ENCODE results near the gene RAB25.

The RAB25 gene

DNA sequence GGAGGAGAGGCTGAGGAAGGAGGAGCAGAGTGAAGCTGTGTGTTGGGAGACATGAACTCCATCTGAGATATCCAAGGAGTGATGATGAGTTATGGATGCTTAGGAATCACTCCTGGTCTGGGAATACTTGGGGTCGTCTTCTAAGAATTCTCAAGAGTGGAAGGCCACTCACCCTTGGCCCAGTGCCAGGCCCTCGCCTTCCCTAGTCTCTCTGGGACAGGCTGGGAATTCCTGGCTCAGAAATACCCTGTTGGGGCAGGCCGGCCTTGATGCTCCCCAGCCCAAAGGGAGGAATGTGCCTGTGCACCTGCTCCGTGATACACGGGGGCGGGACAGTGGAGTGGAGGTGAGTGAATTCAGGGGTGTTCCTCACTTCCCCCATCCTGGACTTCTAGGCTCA, 40.9 kb downstream of the RAB25 start:
- Histone ChIP-seq H4K91ac (ENCODE audit: low read depth, low read length) (no peak overlapping the region), H2AK5ac (ENCODE audit: low read length) (no peak overlapping the region), H2BK120ac (ENCODE audit: insufficient read depth, low read length, poor library complexity) (no peak overlapping the region), H3K27me3 (ENCODE audit: insufficient read depth, low read length) (no peaks in the 10 kb centered on the region), H3K4me1 (ENCODE audit: control insufficient read depth in 1 of 2, insufficient read depth in 2 of 2, low read length in 2 of 2) (peaks cover 43 to 53% of the 10 kb centered on the region in 2 experiments), H3K79me1 (ENCODE audit: low read length) (peaks cover 39% of the 10 kb centered on the region), H3K4ac (ENCODE audit: low read depth, low read length) (peak overlapping the region; percentile 3), H3K4me2 (ENCODE audit: low read length) (no peak overlapping the region), H3K79me2 (ENCODE audit: control insufficient read depth, insufficient read depth, low read length, poor library complexity) (peaks cover 13% of the 10 kb centered on the region), H3K14ac (ENCODE audit: low read length) (no peak overlapping the region), H2BK5ac (ENCODE audit: low read depth, low read length, poor library complexity) (no peak overlapping the region), H3K4me3 (ENCODE audit: low read depth, low read length) (no peak overlapping the region), H4K8ac (ENCODE audit: low read depth, low read length) (no peak overlapping the region), H4K12ac (ENCODE audit: low read depth, low read length) (no peak overlapping the region), H3K23ac (ENCODE audit: low read length) (no peak overlapping the region), H2BK12ac (ENCODE audit: low read length) (no peak overlapping the region), H3K36me3 (ENCODE audit: control insufficient read depth in 1 of 2, insufficient read depth in 2 of 2, low read length in 2 of 2) (peaks cover 13 to 18% of the 10 kb centered on the region in 2 experiments), H3K18ac (ENCODE audit: low read length) (no peak overlapping the region), H3K9ac (ENCODE audit: low read length) (no peak overlapping the region), H3K9me3 (ENCODE audit: insufficient read depth, low read depth, low read length) (no peaks in the 10 kb centered on the region), H2AFZ (ENCODE audit: insufficient read depth, low read length, poor library complexity) (no peak overlapping the region), H3K27ac (ENCODE audit: low read depth, low read length) (no peak overlapping the region)
- WGBS (ENCODE audit: extremely low coverage, insufficient coverage, insufficient read length), result no CpG with 5 or more reads among the region's 6 CpGs
- DNase-seq, result no peak

DNA sequence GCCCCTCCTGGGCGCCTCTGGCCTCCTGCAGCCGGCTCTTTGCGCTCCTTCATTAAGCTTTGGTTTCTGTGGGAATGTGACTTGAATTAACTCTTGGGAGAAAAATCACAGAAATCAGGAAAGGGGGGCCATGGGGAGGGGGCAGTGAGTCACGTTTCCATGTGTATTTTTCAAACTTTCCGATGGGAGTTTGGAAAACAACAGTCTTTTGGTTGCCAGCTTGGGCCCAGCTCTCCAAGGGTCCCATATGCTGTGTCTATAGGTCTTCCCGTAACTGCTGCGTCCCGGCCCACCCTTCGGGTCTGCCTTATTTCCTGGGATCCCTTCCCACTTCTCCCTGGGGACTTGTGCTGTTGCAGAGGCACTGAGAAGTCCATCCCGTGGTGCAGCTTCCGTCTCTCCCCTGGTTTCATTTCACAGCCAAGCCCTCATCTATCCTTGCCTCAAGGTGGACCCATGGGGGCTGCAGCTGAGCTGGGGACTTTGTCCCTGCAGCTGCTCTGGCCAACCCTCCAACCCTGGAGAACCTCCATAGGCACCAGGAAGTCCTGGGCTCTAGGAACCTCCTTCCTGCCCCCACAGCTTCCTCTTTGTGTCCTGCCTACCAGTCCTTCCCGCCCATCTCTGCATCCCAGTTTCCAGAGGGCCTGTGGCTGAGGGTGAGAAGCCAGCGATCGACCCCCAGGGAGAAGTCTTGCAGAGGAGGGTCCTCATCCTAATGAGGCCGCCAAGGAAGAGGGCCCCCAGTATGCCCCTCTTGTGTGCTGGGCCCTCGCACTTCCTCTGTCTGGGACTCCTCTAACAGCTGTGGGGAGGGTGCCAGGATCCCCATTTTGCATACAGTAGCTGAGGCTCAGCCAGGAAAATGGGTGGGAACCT, 41.9 kb downstream of the RAB25 start:
- no CpG with 5 or more reads among the region's 16 CpGs for WGBS (ENCODE audit: extremely low coverage, insufficient coverage, insufficient read length)
- Histone ChIP-seq H2AFZ (ENCODE audit: insufficient read depth, low read length, poor library complexity) (no peak overlapping the region), H4K91ac (ENCODE audit: low read depth, low read length) (peak overlapping the region; percentile 95), H3K23ac (ENCODE audit: low read length) (no peak overlapping the region), H2AK5ac (ENCODE audit: low read length) (peak overlapping the region; percentile 11), H4K12ac (ENCODE audit: low read depth, low read length) (no peak overlapping the region), H3K18ac (ENCODE audit: low read length) (peak overlapping the region; percentile 43), H3K4me3 (ENCODE audit: low read depth, low read length) (no peak overlapping the region), H2BK5ac (ENCODE audit: low read depth, low read length, poor library complexity) (peak overlapping the region; percentile 23), H3K9me3 (ENCODE audit: insufficient read depth, low read depth, low read length) (no peaks in the 10 kb centered on the region), H3K36me3 (ENCODE audit: control insufficient read depth in 1 of 2, insufficient read depth in 2 of 2, low read length in 2 of 2) (peaks cover 3 to 10% of the 10 kb centered on the region in 2 experiments), H2BK12ac (ENCODE audit: low read length) (peak overlapping the region; percentile 23), H3K4me1 (ENCODE audit: control insufficient read depth in 1 of 2, insufficient read depth in 2 of 2, low read length in 2 of 2) (peaks cover 49 to 57% of the 10 kb centered on the region in 2 experiments), H3K79me1 (ENCODE audit: low read length) (peaks cover 39% of the 10 kb centered on the region), H4K8ac (ENCODE audit: low read depth, low read length) (peak overlapping the region; percentile 22), H2BK120ac (ENCODE audit: insufficient read depth, low read length, poor library complexity) (peak overlapping the region; percentile 13), H3K27me3 (ENCODE audit: insufficient read depth, low read length) (no peaks in the 10 kb centered on the region), H3K27ac (ENCODE audit: low read depth, low read length) (peak overlapping the region; percentile 78), H3K14ac (ENCODE audit: low read length) (peak overlapping the region; percentile 14), H3K9ac (ENCODE audit: low read length) (no peak overlapping the region), H3K4ac (ENCODE audit: low read depth, low read length) (peak overlapping the region; percentile 54), H3K79me2 (ENCODE audit: control insufficient read depth, insufficient read depth, low read length, poor library complexity) (peaks cover 11% of the 10 kb centered on the region), H3K4me2 (ENCODE audit: low read length) (no peak overlapping the region)
- DNase-seq, result no peak

DNA sequence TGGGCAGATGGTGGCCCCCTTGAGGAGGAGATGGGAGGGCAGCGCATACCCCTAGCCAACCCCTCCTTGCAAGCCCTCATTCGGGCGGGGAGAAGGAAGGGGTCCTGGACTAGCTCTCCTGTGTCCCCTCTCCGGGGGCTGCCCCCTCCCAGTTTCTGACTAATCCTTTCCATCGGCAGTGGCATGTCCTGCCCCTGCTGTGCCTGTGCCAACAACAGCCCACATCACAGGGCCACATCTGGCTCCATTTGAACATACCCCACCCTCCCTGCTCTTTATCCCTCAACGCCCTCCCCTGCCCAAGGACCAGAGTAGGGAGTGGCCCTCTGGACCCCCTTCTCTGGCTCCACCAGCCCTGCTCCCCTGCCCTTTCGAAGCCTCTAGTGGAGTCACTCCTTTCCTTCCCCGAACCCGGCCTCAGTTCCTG, 42.6 kb downstream of the RAB25 start:
- Histone ChIP-seq H3K14ac (ENCODE audit: low read length) (peak overlapping the region; percentile 38), H3K4ac (ENCODE audit: low read depth, low read length) (peak overlapping the region; percentile 54), H3K36me3 (ENCODE audit: control insufficient read depth in 1 of 2, insufficient read depth in 2 of 2, low read length in 2 of 2) (peaks cover 3 to 7% of the 10 kb centered on the region in 2 experiments), H3K79me1 (ENCODE audit: low read length) (peaks cover 39% of the 10 kb centered on the region), H3K23ac (ENCODE audit: low read length) (no peak overlapping the region), H3K79me2 (ENCODE audit: control insufficient read depth, insufficient read depth, low read length, poor library complexity) (peaks cover 11% of the 10 kb centered on the region), H2BK120ac (ENCODE audit: insufficient read depth, low read length, poor library complexity) (peak overlapping the region; percentile 84), H3K9me3 (ENCODE audit: insufficient read depth, low read depth, low read length) (no peaks in the 10 kb centered on the region), H4K12ac (ENCODE audit: low read depth, low read length) (peak overlapping the region; percentile 9), H2AK5ac (ENCODE audit: low read length) (peak overlapping the region; percentile 36), H2BK5ac (ENCODE audit: low read depth, low read length, poor library complexity) (peak overlapping the region; percentile 23), H3K9ac (ENCODE audit: low read length) (no peak overlapping the region), H2AFZ (ENCODE audit: insufficient read depth, low read length, poor library complexity) (no peak overlapping the region), H4K91ac (ENCODE audit: low read depth, low read length) (peak overlapping the region; percentile 95), H3K27me3 (ENCODE audit: insufficient read depth, low read length) (no peaks in the 10 kb centered on the region), H4K8ac (ENCODE audit: low read depth, low read length) (peak overlapping the region; percentile 52), H3K27ac (ENCODE audit: low read depth, low read length) (peak overlapping the region; percentile 78), H3K4me1 (ENCODE audit: control insufficient read depth in 1 of 2, insufficient read depth in 2 of 2, low read length in 2 of 2) (peaks cover 52 to 60% of the 10 kb centered on the region in 2 experiments), H2BK12ac (ENCODE audit: low read length) (peak overlapping the region; percentile 67), H3K18ac (ENCODE audit: low read length) (peak overlapping the region; percentile 67), H3K4me2 (ENCODE audit: low read length) (peak overlapping the region; percentile 24), H3K4me3 (ENCODE audit: low read depth, low read length) (no peak overlapping the region)
- WGBS (ENCODE audit: extremely low coverage, insufficient coverage, insufficient read length), result no CpG with 5 or more reads among the region's 9 CpGs
- DNase-seq, result no peak

DNA sequence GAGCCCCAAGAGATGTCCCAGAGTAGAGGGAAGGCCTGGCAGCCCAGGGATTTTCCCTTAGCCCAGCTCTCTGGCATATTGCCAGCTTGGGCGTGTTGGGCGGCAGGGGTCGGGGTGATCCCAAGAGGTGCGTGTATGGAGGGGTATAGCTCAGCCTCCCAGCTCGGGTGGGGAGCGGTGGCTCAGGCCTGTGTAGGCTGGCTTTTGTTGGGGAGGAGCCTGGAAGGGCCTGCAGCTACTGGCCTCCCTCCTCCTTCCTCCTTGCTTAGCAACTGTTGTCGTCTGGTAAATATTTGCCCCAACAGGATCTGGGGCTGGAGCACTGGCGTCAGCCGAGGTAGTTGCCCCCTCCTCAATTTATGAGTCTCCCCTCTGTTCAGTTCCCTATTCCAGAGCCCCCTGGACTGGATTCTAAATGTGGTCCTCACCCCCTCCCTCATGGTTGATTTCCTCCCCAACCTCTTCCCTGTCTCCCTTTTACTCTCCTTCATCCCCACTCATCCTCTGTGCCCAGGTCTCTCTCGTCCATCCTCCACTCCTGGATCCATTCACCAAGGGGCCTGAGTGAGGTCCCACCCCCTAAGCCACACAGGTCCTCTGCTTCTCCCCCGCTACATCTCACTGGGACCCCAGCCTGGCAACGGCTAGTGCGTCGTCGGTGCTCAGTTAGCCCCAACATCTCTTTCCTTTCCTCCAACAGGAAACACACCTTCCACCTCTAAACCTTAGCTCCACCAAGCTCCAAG, 43.3 kb downstream of the RAB25 start:
- Histone ChIP-seq H3K79me1 (ENCODE audit: low read length) (peaks cover 41% of the 10 kb centered on the region), H3K79me2 (ENCODE audit: control insufficient read depth, insufficient read depth, low read length, poor library complexity) (peaks cover 13% of the 10 kb centered on the region), H4K91ac (ENCODE audit: low read depth, low read length) (peak overlapping the region; percentile 95), H3K4ac (ENCODE audit: low read depth, low read length) (peak overlapping the region; percentile 24), H3K14ac (ENCODE audit: low read length) (peak overlapping the region; percentile 38), H3K4me3 (ENCODE audit: low read depth, low read length) (no peak overlapping the region), H4K8ac (ENCODE audit: low read depth, low read length) (peak overlapping the region; percentile 52), H4K12ac (ENCODE audit: low read depth, low read length) (peak overlapping the region; percentile 10), H2BK5ac (ENCODE audit: low read depth, low read length, poor library complexity) (peak overlapping the region; percentile 97), H2AK5ac (ENCODE audit: low read length) (peak overlapping the region; percentile 36), H3K9ac (ENCODE audit: low read length) (no peak overlapping the region), H3K18ac (ENCODE audit: low read length) (peak overlapping the region; percentile 67), H3K4me1 (ENCODE audit: control insufficient read depth in 1 of 2, insufficient read depth in 2 of 2, low read length in 2 of 2) (peaks cover 50 to 60% of the 10 kb centered on the region in 2 experiments), H3K27ac (ENCODE audit: low read depth, low read length) (peak overlapping the region; percentile 100), H2BK120ac (ENCODE audit: insufficient read depth, low read length, poor library complexity) (peak overlapping the region; percentile 97), H3K27me3 (ENCODE audit: insufficient read depth, low read length) (no peaks in the 10 kb centered on the region), H2BK12ac (ENCODE audit: low read length) (peak overlapping the region; percentile 90), H3K9me3 (ENCODE audit: insufficient read depth, low read depth, low read length) (no peaks in the 10 kb centered on the region), H3K23ac (ENCODE audit: low read length) (no peak overlapping the region), H3K4me2 (ENCODE audit: low read length) (peak overlapping the region; percentile 24), H3K36me3 (ENCODE audit: control insufficient read depth in 1 of 2, insufficient read depth in 2 of 2, low read length in 2 of 2) (peaks cover 3% of the 10 kb centered on the region in 2 experiments), H2AFZ (ENCODE audit: insufficient read depth, low read length, poor library complexity) (no peak overlapping the region)
- WGBS (ENCODE audit: extremely low coverage, insufficient coverage, insufficient read length), result no CpG with 5 or more reads among the region's 15 CpGs
- peak; percentile 54 to 69 for DNase-seq

Measured in trophoblast cell (in vitro differentiated cells and primary cell).